Natural killer cell (primary cell): ENCODE results near the gene SPRED2. TPM values are rescaled to one million over a fixed set of nuclear protein-coding genes. Genes with fewer than 3 reads are reported as not detected.

Source experiments
- ATAC-seq, 3 donors: fragments of 150-1000 bp in 2 of 3; fragments of 200-7000 bp in 1 of 3; cut with Tn5 transposase; 1 replicate in 1 of 3; 2 replicates in 2 of 3; pipeline ENCODE4 v1.10.0; 2021; ENCODE audit warnings: mild to moderate bottlenecking in 2 of 3, moderate library complexity in 2 of 3
- DNase-seq, 2 donors: peaks; one replicate each; pipeline versions ENCODE4 v3.0.0 to v3.0.0-alpha.2; 2013 to 2021; ENCODE audit warnings: mixed read lengths in 1 of 2
- H3K27ac ChIP-seq: one replicate; pipeline ENCODE4 v1.5.1; 2013; ENCODE audit warnings: mild to moderate bottlenecking, low read length
- H3K27me3 ChIP-seq: one replicate; pipeline ENCODE4 v1.6.1; 2013; ENCODE audit warnings: low read length; ENCODE audit not compliant: control insufficient read depth, insufficient read depth
- H3K36me3 ChIP-seq: one replicate; pipeline ENCODE4 v1.6.1; 2013; ENCODE audit warnings: low read length; ENCODE audit not compliant: control insufficient read depth, insufficient read depth
- H3K4me1 ChIP-seq: one replicate; pipeline ENCODE4 v1.6.1; 2013; ENCODE audit warnings: low read length; ENCODE audit not compliant: control insufficient read depth, insufficient read depth
- H3K4me3 ChIP-seq: one replicate; pipeline ENCODE4 v1.5.1; 2013; ENCODE audit warnings: low read length
- H3K9me3 ChIP-seq: one replicate; pipeline ENCODE4 v1.6.1; 2013; ENCODE audit warnings: low read length; ENCODE audit not compliant: control insufficient read depth, insufficient read depth
- H3K27ac Mint-ChIP-seq, 2 donors: one replicate each; pipeline ENCODE4 v1.8.0; 2022; ENCODE audit warnings: mild to moderate bottlenecking in 2 of 2, mixed read lengths in 2 of 2, moderate library complexity in 1 of 2
- H3K27me3 Mint-ChIP-seq, 2 donors: one replicate each; pipeline ENCODE4 v1.8.0; 2022; ENCODE audit warnings: low read depth in 2 of 2, mixed read lengths in 2 of 2
- H3K36me3 Mint-ChIP-seq: one replicate; pipeline ENCODE4 v1.8.0; 2022; ENCODE audit warnings: mixed read lengths
- H3K4me1 Mint-ChIP-seq, 2 donors: one replicate each; pipeline ENCODE4 v1.8.0; 2022; ENCODE audit warnings: mixed read lengths in 2 of 2
- H3K4me3 Mint-ChIP-seq: one replicate; pipeline ENCODE4 v1.8.0; 2022; ENCODE audit warnings: mild to moderate bottlenecking, moderate library complexity, mixed read lengths
- H3K9me3 Mint-ChIP-seq, 2 donors: one replicate each; pipeline ENCODE4 v1.8.0; 2022; ENCODE audit warnings: mixed read lengths in 2 of 2
- CTCF ChIP-seq: fragments of 200-600 bp; IDR thresholded peaks from one replicate; pipeline ENCODE4 v1.8.0; 2022; ENCODE audit warnings: antibody characterized with exemption
- WGBS: methylation state at CpG from one replicate; pipeline ENCODE4 v1.1.7; 2013; ENCODE audit warnings: missing lambda C conversion rate; ENCODE audit not compliant: insufficient coverage; 5-methylcytosine and 5-hydroxymethylcytosine counted together
- intact Hi-C: fragments of 100-400 bp; cut with micrococcal nuclease; formaldehyde crosslinking; loops from one replicate; pipeline ENCODE4 v1.14.2; 2022
- total RNA-seq, 4 donors: library from RNA; stranded (reverse); fragments of 120-200 nt in 1 of 4; gene quantifications; one replicate each; pipeline versions ENCODE4 v1.2.3 to v1.2.4, GENCODE V29; 2013 to 2022

Gene SPRED2
- total RNA-seq, 3 donors from 2014 or later (not counting 1 experiment from before 2014, with no cell fraction given) = 3.8 to 8.6 (median 8.3) TPM

GRCh38 chr2:65347913-65348312 lies 84.5 kb downstream of the SPRED2 start:
- ATAC-seq (no peak), DNase-seq (no peak)
- H3K4me3 Mint-ChIP-seq = no peak overlapping the region
- Histone ChIP-seq H3K36me3 (no peaks in the 10 kb centered on the region), H3K27me3 (no peaks in the 10 kb centered on the region), H3K4me3 (no peak overlapping the region), H3K27ac (no peak overlapping the region), H3K4me1 (peaks cover 10% of the 10 kb centered on the region), H3K9me3 (no peaks in the 10 kb centered on the region)
- WGBS = 95% methylated on average over 2 of the region's 2 CpGs
- H3K27me3 Mint-ChIP-seq = peaks cover 0 to 13% of the 10 kb centered on the region in 2 donors
- peaks cover 23 to 53% of the 10 kb centered on the region in 2 donors for H3K4me1 Mint-ChIP-seq
- H3K27ac Mint-ChIP-seq = no peak overlapping the region
- no peaks in the 10 kb centered on the region for H3K36me3 Mint-ChIP-seq
- TF ChIP-seq CTCF = no peak
- H3K9me3 Mint-ChIP-seq = no peaks in the 10 kb centered on the region
- intact Hi-C loops = no loop called here

GRCh38 chr2:65345631-65346030 lies 86.8 kb downstream of the SPRED2 start:
- Histone ChIP-seq H3K4me3 (no peak overlapping the region), H3K27ac (no peak overlapping the region), H3K27me3 (no peaks in the 10 kb centered on the region), H3K9me3 (no peaks in the 10 kb centered on the region), H3K36me3 (no peaks in the 10 kb centered on the region), H3K4me1 (no peaks in the 10 kb centered on the region)
- Mint-ChIP-seq H3K27me3 (peaks cover 0 to 13% of the 10 kb centered on the region in 2 donors), H3K4me1 (peaks cover 8 to 33% of the 10 kb centered on the region in 2 donors), H3K9me3 (no peaks in the 10 kb centered on the region), H3K4me3 (no peak overlapping the region), H3K36me3 (no peaks in the 10 kb centered on the region), H3K27ac (no peak overlapping the region)
- TF ChIP-seq CTCF = no peak
- DNase-seq = no peak
- ATAC-seq = no peak
- WGBS = 100% methylated on average over 2 of the region's 3 CpGs
- intact Hi-C loops = no loop called here

- Histone ChIP-seq H3K36me3 (no peaks in the 10 kb centered on the region), H3K4me1 (no peaks in the 10 kb centered on the region), H3K27me3 (no peaks in the 10 kb centered on the region), H3K4me3 (no peak overlapping the region), H3K27ac (no peak overlapping the region), H3K9me3 (no peaks in the 10 kb centered on the region)
- H3K9me3 Mint-ChIP-seq = no peaks in the 10 kb centered on the region
- H3K27me3 Mint-ChIP-seq = peaks cover 0 to 13% of the 10 kb centered on the region in 2 donors
- no peak overlapping the region for H3K4me3 Mint-ChIP-seq
- TF ChIP-seq CTCF = no peak
- no peaks in the 10 kb centered on the region for H3K36me3 Mint-ChIP-seq
- WGBS = 56% methylated on average over 15 of the region's 15 CpGs
- H3K4me1 Mint-ChIP-seq = peaks cover 8 to 30% of the 10 kb centered on the region in 2 donors
- DNase-seq = no peak
- no peak overlapping the region for H3K27ac Mint-ChIP-seq
- ATAC-seq = no peak
- intact Hi-C loops = no loop called here
Observed at GRCh38 chr2:65344689-65345088, 87.7 kb downstream of the SPRED2 start.

GRCh38 chr2:65344182-65344581 lies 88.2 kb downstream of the SPRED2 start:
- TF ChIP-seq CTCF = no peak
- Mint-ChIP-seq H3K4me1 (peaks cover 8 to 25% of the 10 kb centered on the region in 2 donors), H3K4me3 (peak overlapping the region; percentile 55), H3K27ac (no peak overlapping the region), H3K27me3 (peaks cover 0 to 13% of the 10 kb centered on the region in 2 donors), H3K36me3 (no peaks in the 10 kb centered on the region), H3K9me3 (no peaks in the 10 kb centered on the region)
- intact Hi-C loops = no loop called here
- Histone ChIP-seq H3K9me3 (no peaks in the 10 kb centered on the region), H3K27ac (no peak overlapping the region), H3K36me3 (no peaks in the 10 kb centered on the region), H3K27me3 (no peaks in the 10 kb centered on the region), H3K4me1 (no peaks in the 10 kb centered on the region), H3K4me3 (no peak overlapping the region)
- 91% methylated on average over 4 of the region's 4 CpGs for WGBS
- ATAC-seq (peak in 1 of 3 donors; percentile 10), DNase-seq (no peak)
